ENCODE data around the gene ANGPTL4. TPM values are rescaled to one million over a fixed set of nuclear protein-coding genes. Genes with fewer than 3 reads are reported as not detected.
A peak's percentile ranks its signal among the peaks of the same experiment; 100 is the strongest.
"Not testable (repeated sequence)": the region's sequence is repeated elsewhere in the genome, so short reads cannot be mapped to it uniquely, and the experiment has no call there.

ANGPTL4 gene
- total RNA-seq, 2 experiments from 2014 or later, result not detected

GRCh38 chr19:8376373-8376974, 12.5 kb downstream of the ANGPTL4 start:
- CTCF ChIA-PET, result interaction anchor here (0.6 to 1.1 kb wide), 3 partner anchors 15 to 1790 kb away, joined by 4 read pairs; no protein-coding TSS in a partner anchor
- not testable (repeated sequence) for H3K27me3 Mint-ChIP-seq, H3K9me3 Mint-ChIP-seq, DNase-seq, H3K27ac Mint-ChIP-seq, H3K4me3 Mint-ChIP-seq
- peaks cover 12% of the 10 kb centered on the region for H3K36me3 Mint-ChIP-seq (ENCODE audit: low read depth)
- POLR2A ChIA-PET, result interaction anchor here (0.6 kb wide), 1 partner anchor 1138 kb away, joined by 3 read pairs; no protein-coding TSS in a partner anchor
- H3K4me1 Mint-ChIP-seq, result peaks cover 19% of the 10 kb centered on the region

DNA sequence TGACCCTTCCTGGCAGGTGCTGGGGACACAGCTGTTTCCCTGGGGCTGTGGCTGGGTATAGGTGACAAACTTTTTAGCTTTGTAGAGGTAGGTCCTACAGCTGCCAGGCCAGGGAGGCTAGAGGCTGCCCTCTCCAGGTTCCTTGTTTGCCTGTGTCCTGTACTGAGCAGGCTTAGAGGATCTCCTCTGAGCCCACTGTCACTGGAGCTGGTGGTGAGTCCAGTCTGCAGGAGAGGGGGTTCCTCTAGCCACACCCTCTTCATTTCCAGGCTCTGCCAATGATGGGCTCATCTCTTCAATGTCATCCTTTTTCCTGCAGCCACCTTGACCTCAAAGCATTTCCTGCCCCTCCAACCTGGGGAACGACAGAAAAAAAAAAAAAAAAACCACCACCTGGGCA, 13.6 kb downstream of the ANGPTL4 start:
- CTCF ChIA-PET, result interaction anchor here (0.7 to 1.3 kb wide), 4 partner anchors 14 to 65 kb away, joined by 3 to 5 read pairs (median 4); partner anchors contain the start of gene ANGPTL4
- Mint-ChIP-seq H3K27ac (no peak overlapping the region), H3K4me1 (peaks cover 19% of the 10 kb centered on the region), H3K36me3 (ENCODE audit: low read depth) (peaks cover 12% of the 10 kb centered on the region), H3K27me3 (no peaks in the 10 kb centered on the region), H3K9me3 (peaks cover 6% of the 10 kb centered on the region), H3K4me3 (no peak overlapping the region)
- POLR2A ChIA-PET, result no interaction called here
- DNase-seq, result no peak

GRCh38 chr19:8379156-8379891, 15.4 kb downstream of the ANGPTL4 start:
- H3K4me3 Mint-ChIP-seq, H3K27me3 Mint-ChIP-seq, H3K27ac Mint-ChIP-seq, H3K9me3 Mint-ChIP-seq, DNase-seq, POLR2A ChIA-PET: not testable (repeated sequence)
- Mint-ChIP-seq H3K4me1 (peaks cover 17% of the 10 kb centered on the region), H3K36me3 (ENCODE audit: low read depth) (peaks cover 12% of the 10 kb centered on the region)
- CTCF ChIA-PET, result interaction anchor here (0.9 kb wide), 1 partner anchor 16 kb away, joined by 4 read pairs; the partner anchor contains the start of gene ANGPTL4

- H3K9me3 Mint-ChIP-seq; H3K27ac Mint-ChIP-seq; DNase-seq; POLR2A ChIA-PET; CTCF ChIA-PET; H3K36me3 Mint-ChIP-seq (ENCODE audit: low read depth); H3K4me3 Mint-ChIP-seq; H3K27me3 Mint-ChIP-seq: not testable (repeated sequence)
- peaks cover 14% of the 10 kb centered on the region for H3K4me1 Mint-ChIP-seq
These were observed 20.6 kb downstream of the ANGPTL4 start for GRCh38 chr19:8384569-8384968.

GRCh38 chr19:8385103-8385502, 21.1 kb downstream of the ANGPTL4 start:
- CTCF ChIA-PET; H3K27me3 Mint-ChIP-seq; H3K9me3 Mint-ChIP-seq; H3K36me3 Mint-ChIP-seq (ENCODE audit: low read depth); H3K27ac Mint-ChIP-seq; H3K4me3 Mint-ChIP-seq; DNase-seq; POLR2A ChIA-PET: not testable (repeated sequence)
- H3K4me1 Mint-ChIP-seq, result peaks cover 17% of the 10 kb centered on the region

DNA sequence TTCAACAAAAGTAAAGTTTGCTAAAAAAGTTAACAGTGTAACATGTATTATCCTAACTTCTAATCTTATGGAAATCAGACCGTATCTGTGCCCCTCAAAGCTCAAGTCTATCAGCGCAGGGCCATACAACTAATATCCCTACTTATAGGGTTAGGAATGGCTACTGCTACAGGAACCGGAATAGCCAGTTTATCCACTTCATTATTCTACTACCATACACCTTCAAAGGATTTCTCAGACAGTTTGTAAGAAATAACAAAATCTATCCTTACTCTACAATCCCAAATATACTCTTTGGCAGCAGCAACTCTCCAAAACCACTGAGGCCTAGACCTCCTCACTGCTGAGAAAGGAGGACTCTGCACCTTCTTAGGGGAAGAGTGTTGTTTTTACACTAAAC, 21.6 kb downstream of the ANGPTL4 start:
- H3K4me3 Mint-ChIP-seq; CTCF ChIA-PET; H3K27ac Mint-ChIP-seq; H3K9me3 Mint-ChIP-seq; POLR2A ChIA-PET; DNase-seq; H3K27me3 Mint-ChIP-seq; H3K36me3 Mint-ChIP-seq (ENCODE audit: low read depth): not testable (repeated sequence)
- H3K4me1 Mint-ChIP-seq, result peaks cover 17% of the 10 kb centered on the region

DNA sequence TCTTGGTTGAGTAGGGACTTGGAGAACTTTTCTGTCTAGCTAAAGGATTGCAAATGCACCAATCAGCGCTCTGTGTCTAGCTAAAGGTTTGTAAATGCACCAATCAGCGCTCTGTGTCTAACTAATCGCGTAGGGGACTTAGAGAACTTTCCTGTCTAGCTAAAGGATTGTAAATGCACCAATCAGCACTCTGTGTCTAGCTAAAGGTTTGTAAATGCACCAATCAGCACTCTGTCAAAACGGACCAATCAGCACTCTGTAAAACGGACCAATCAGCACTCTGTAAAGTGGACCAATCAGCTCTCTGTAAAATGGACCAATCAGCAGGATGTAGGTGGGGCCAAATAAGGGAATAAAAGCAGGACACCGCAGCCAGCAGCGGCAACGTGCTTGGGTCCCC, 22.5 kb downstream of the ANGPTL4 start:
- DNase-seq; POLR2A ChIA-PET; H3K27me3 Mint-ChIP-seq; H3K9me3 Mint-ChIP-seq; H3K27ac Mint-ChIP-seq; H3K36me3 Mint-ChIP-seq (ENCODE audit: low read depth); H3K4me3 Mint-ChIP-seq: not testable (repeated sequence)
- CTCF ChIA-PET, result interaction anchor here (0.9 to 1.2 kb wide), 3 partner anchors 11 to 27 kb away, joined by 3 to 4 read pairs (median 3); partner anchors contain the start of gene MARCHF2
- H3K4me1 Mint-ChIP-seq, result peaks cover 24% of the 10 kb centered on the region

GRCh38 chr19:8386990-8387389, 23.0 kb downstream of the ANGPTL4 start:
- Mint-ChIP-seq H3K27me3 (no peaks in the 10 kb centered on the region), H3K9me3 (peaks cover 5% of the 10 kb centered on the region), H3K27ac (no peak overlapping the region), H3K4me1 (peaks cover 29% of the 10 kb centered on the region), H3K36me3 (ENCODE audit: low read depth) (peaks cover 8% of the 10 kb centered on the region), H3K4me3 (no peak overlapping the region)
- ChIA-PET CTCF (interaction anchor here (0.6 to 1.5 kb wide), 5 partner anchors 11 to 868 kb away, joined by 3 to 4 read pairs (median 3); partner anchors contain the start of gene MARCHF2), POLR2A (no interaction called here)
- DNase-seq, result no peak

GRCh38 chr19:8387688-8388611, 24.0 kb downstream of the ANGPTL4 start:
- CTCF ChIA-PET, result interaction anchor here (1.2 to 1.5 kb wide), 2 partner anchors 25 to 34 kb away, joined by 3 to 4 read pairs; partner anchors contain the start of gene ANGPTL4
- POLR2A ChIA-PET, result no interaction called here
- no peaks in the 10 kb centered on the region for H3K27me3 Mint-ChIP-seq
- H3K4me3 Mint-ChIP-seq, result no peak overlapping the region
- H3K36me3 Mint-ChIP-seq (ENCODE audit: low read depth), result peaks cover 9% of the 10 kb centered on the region
- H3K9me3 Mint-ChIP-seq, result peaks cover 5% of the 10 kb centered on the region
- DNase-seq, result no peak
- no peak overlapping the region for H3K27ac Mint-ChIP-seq
- peaks cover 34% of the 10 kb centered on the region for H3K4me1 Mint-ChIP-seq

DNA sequence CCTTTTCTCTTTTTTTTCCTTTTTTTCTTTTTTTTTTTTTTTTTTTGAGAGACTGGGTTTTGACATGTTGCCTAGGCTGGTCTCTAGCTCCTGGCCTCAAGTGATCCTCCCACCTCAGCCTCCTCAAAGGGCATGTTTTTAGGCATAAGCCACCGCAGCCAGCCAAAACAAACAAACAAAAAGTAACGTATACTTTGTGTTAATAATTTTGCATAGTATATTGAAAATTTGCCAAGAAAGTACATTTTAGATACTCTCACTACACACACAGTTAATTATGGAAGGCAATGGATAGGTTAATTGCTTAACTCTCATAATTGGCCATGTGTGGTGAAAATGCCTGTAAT, 24.6 kb downstream of the ANGPTL4 start:
- Mint-ChIP-seq H3K4me3 (peak overlapping the region; percentile 19), H3K4me1 (peaks cover 36% of the 10 kb centered on the region), H3K27me3 (no peaks in the 10 kb centered on the region), H3K27ac (no peak overlapping the region), H3K36me3 (ENCODE audit: low read depth) (peaks cover 11% of the 10 kb centered on the region), H3K9me3 (peaks cover 5% of the 10 kb centered on the region)
- POLR2A ChIA-PET, result no interaction called here
- DNase-seq, result no peak
- CTCF ChIA-PET, result interaction anchor here (1.2 to 1.5 kb wide), 2 partner anchors 25 to 35 kb away, joined by 3 to 4 read pairs; partner anchors contain the start of gene ANGPTL4

GRCh38 chr19:8389891-8390616, 26.1 kb downstream of the ANGPTL4 start, which contains the start of gene RAB11B:
Gene RAB11B, plus strand, starts transcription at chr19:8390360. Its CDS starts 57 bp downstream, at chr19:8390417.
- Mint-ChIP-seq H3K4me1 (peaks cover 33% of the 10 kb centered on the region), H3K27ac (peak within 1 kb of the TSS; percentile 99), H3K36me3 (ENCODE audit: low read depth) (peaks cover 11% of the 10 kb centered on the region), H3K27me3 (no peaks in the 10 kb centered on the region), H3K4me3 (peak within 1 kb of the TSS; percentile 93), H3K9me3 (peaks cover 5% of the 10 kb centered on the region)
- DNase-seq, result peak; percentile 99
- POLR2A ChIA-PET, result interaction anchor here (0.6 to 0.7 kb wide), 2 partner anchors 29 to 69 kb away, joined by 3 to 4 read pairs; partner anchors contain the start of genes NDUFA7 and RPS28
- CTCF ChIA-PET, result interaction anchor here (0.6 to 2.9 kb wide), 9 partner anchors 18 to 446 kb away, joined by 3 to 12 read pairs (median 3); partner anchors contain the start of genes MARCHF2 and TIMM44

- peaks cover 37% of the 10 kb centered on the region for H3K4me1 Mint-ChIP-seq
- CTCF ChIA-PET, result interaction anchor here (0.6 to 2.9 kb wide), 7 partner anchors 20 to 447 kb away, joined by 3 to 12 read pairs (median 4); partner anchors contain the start of genes MARCHF2 and TIMM44
- H3K27ac Mint-ChIP-seq, result peak overlapping the region; percentile 86
- peaks cover 11% of the 10 kb centered on the region for H3K36me3 Mint-ChIP-seq (ENCODE audit: low read depth)
- POLR2A ChIA-PET, result interaction anchor here (0.7 kb wide), 1 partner anchor 69 kb away, joined by 4 read pairs; the partner anchor contains the start of genes NDUFA7 and RPS28
- no peaks in the 10 kb centered on the region for H3K27me3 Mint-ChIP-seq
- peak overlapping the region; percentile 67 for H3K4me3 Mint-ChIP-seq
- H3K9me3 Mint-ChIP-seq, result peaks cover 5% of the 10 kb centered on the region
- DNase-seq, result peak; percentile 94
These were observed 26.6 kb downstream of the ANGPTL4 start for GRCh38 chr19:8390617-8390981.
